Placental pericyte (primary cell): ENCODE data around the gene ASNS. TPM values are rescaled to one million over a fixed set of nuclear protein-coding genes. Genes with fewer than 3 reads are reported as not detected.

Source experiments
- small RNA-seq: library from RNA; depleted of rRNA; stranded (forward); fragments of <200 nt; gene quantifications from one replicate; pipeline ENCODE3, GENCODE V24; 2012; ENCODE audit warnings: low replicate concordance
- total RNA-seq: library from RNA; depleted of rRNA; stranded (reverse); fragments of >200 nt; gene quantifications from 2 replicates; pipeline ENCODE4 v1.2.3, GENCODE V29; 2012

The ASNS gene
- total RNA-seq = 40.2 and 124 TPM in 2 replicates

GRCh38 chr7:97872025-97872669 is at the start of gene ASNS:
TSS of gene ASNS (minus strand) at chr7:97872408. CDS start at chr7:97869156, 3,252 bp downstream.

Small RNAs within 50 kb of the gene (small RNA-seq; reads per million reads assigned to genes)
- gene AC005326.1 = not detected
- gene AC079781.2 = not detected
- not detected for gene SNRPCP9

Other genes starting within 250 kb of the ASNS start
- gene TAC1, start 140.3 kb downstream of the ASNS start, total RNA-seq = not detected in 2 replicates
- not detected in 2 replicates for gene OCM2, start 117.8 kb upstream of the ASNS start, total RNA-seq
- 14.3 and 16.0 TPM in 2 replicates for gene LMTK2, start 234.5 kb upstream of the ASNS start, total RNA-seq